ENCODE results near the gene NDUFS8. TPM values are rescaled to one million over a fixed set of nuclear protein-coding genes. Genes with fewer than 3 reads are reported as not detected.
A peak's percentile ranks its signal among the peaks of the same experiment; 100 is the strongest.

The NDUFS8 gene
- total and polyA plus RNA-seq, 2 of the 13 experiments (the other 11 are each of a cell fraction or from before 2014, with no cell fraction given) = 96.7 to 158 TPM

DNA sequence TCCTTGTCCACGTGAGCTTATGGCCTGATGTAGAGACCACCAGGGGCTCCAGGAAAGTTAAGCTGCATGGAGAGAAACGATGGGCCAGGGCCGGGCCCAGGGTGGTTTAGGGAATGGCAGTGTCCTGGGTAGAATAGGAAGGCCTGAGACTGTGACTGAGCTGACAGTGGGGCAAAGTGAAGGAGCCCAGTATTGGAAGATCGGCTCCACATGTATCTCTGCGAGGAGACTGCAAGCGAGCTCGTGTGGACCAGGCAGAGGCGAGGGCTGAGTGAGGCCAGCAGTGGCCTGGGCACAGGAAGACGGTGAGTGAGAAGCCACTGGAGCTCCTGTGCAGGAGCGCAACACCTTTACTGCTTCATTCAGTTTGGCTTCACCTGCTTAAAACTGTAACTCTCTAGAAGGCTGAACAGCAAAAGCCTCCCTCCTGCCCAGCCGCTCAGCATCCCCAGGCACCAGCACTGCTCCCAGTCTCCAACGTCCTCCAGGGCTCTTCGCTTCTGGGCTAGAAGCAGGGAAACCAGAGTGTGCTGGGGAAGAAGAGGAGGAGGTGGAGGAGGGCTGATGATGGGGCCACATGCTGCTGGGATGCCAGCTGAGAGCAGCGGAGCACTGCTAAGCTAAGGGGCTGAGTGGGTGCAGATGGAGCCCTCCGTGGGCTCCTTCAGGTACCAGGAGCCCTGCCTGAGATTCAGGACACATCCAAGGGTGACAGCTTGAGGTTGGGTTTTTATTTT lies 21.8 kb downstream of the NDUFS8 start (continued):
- no peak for TF ChIP-seq TFDP1 (CRISPR knock-in tag; IDR thresholded peaks at IDR 0.05; ENCODE audit: borderline replicate concordance)
- TF ChIP-seq SRY (CRISPR knock-in tag; IDR thresholded peaks at IDR 0.05) = no peak
- no peak for TF ChIP-seq TOPORS (CRISPR knock-in tag; IDR thresholded peaks at IDR 0.05)
- no peak for TF ChIP-seq KAT8 (CRISPR knock-in tag; IDR thresholded peaks at IDR 0.05)
- no peak for TF ChIP-seq FOXA3 (CRISPR knock-in tag; IDR thresholded peaks at IDR 0.05)
- no peak for TF ChIP-seq TEF (CRISPR knock-in tag; IDR thresholded peaks at IDR 0.05)
- no peak for TF ChIP-seq ZBTB42 (CRISPR knock-in tag; IDR thresholded peaks at IDR 0.05)
- TF ChIP-seq PHF8 (CRISPR knock-in tag; IDR thresholded peaks at IDR 0.05) = 0 out of 2 replicates have a peak, but pooled peaks have one; percentile 27
- TF ChIP-seq NCOR1 (IDR thresholded peaks at IDR 0.05; ENCODE audit: borderline replicate concordance, low read length) = no peak
- no peak for TF ChIP-seq SMARCC2 (IDR thresholded peaks at IDR 0.05)
- no peak for TF ChIP-seq ZNF691 (CRISPR knock-in tag; IDR thresholded peaks at IDR 0.05; ENCODE audit: borderline replicate concordance, low read depth)
- TF ChIP-seq EZH2 (conservative IDR thresholded peaks at IDR 0.05; ENCODE audit: low read depth, low read length) = no peak
- no peak for TF ChIP-seq ZNF33B (CRISPR knock-in tag; IDR thresholded peaks at IDR 0.05)
- no peak for TF ChIP-seq CREB1 (IDR thresholded peaks at IDR 0.05)
- no peak for TF ChIP-seq CREB1 (CRISPR knock-in tag; IDR thresholded peaks at IDR 0.05)
- TF ChIP-seq MAFG (CRISPR knock-in tag; IDR thresholded peaks at IDR 0.05) = no peak
- TF ChIP-seq, protein P1, sequence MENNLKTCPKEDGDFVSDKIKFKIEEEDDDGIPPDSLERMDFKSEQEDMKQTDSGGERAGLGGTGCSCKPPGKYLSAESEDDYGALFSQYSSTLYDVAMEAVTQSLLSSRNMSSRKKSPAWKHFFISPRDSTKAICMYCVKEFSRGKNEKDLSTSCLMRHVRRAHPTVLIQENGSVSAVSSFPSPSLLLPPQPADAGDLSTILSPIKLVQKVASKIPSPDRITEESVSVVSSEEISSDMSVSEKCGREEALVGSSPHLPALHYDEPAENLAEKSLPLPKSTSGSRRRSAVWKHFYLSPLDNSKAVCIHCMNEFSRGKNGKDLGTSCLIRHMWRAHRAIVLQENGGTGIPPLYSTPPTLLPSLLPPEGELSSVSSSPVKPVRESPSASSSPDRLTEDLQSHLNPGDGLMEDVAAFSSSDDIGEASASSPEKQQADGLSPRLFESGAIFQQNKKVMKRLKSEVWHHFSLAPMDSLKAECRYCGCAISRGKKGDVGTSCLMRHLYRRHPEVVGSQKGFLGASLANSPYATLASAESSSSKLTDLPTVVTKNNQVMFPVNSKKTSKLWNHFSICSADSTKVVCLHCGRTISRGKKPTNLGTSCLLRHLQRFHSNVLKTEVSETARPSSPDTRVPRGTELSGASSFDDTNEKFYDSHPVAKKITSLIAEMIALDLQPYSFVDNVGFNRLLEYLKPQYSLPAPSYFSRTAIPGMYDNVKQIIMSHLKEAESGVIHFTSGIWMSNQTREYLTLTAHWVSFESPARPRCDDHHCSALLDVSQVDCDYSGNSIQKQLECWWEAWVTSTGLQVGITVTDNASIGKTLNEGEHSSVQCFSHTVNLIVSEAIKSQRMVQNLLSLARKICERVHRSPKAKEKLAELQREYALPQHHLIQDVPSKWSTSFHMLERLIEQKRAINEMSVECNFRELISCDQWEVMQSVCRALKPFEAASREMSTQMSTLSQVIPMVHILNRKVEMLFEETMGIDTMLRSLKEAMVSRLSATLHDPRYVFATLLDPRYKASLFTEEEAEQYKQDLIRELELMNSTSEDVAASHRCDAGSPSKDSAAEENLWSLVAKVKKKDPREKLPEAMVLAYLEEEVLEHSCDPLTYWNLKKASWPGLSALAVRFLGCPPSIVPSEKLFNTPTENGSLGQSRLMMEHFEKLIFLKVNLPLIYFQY (CRISPR knock-in tag; IDR thresholded peaks at IDR 0.05; ENCODE audit: borderline replicate concordance) = no peak
- TF ChIP-seq POLR2G (IDR thresholded peaks at IDR 0.05; ENCODE audit: low read depth, low read length) = peak; percentile 20
- no peak for TF ChIP-seq PLSCR1 (CRISPR knock-in tag; IDR thresholded peaks at IDR 0.05; ENCODE audit: borderline replicate concordance)
- TF ChIP-seq ZNF263 (CRISPR knock-in tag; IDR thresholded peaks at IDR 0.05) = peak; percentile 72
- TF ChIP-seq IRF9 (CRISPR knock-in tag; IDR thresholded peaks at IDR 0.05; ENCODE audit: borderline replicate concordance) = no peak
